NCI-H2227 (cell line): Measurements from ENCODE around the gene TICAM1.

Experiments used
- DNase-seq: peaks from one replicate; lab custom pipeline; 2025; ENCODE audit not compliant: unreplicated experiment; lab: John Stamatoyannopoulos, UW

The TICAM1 gene

DNA sequence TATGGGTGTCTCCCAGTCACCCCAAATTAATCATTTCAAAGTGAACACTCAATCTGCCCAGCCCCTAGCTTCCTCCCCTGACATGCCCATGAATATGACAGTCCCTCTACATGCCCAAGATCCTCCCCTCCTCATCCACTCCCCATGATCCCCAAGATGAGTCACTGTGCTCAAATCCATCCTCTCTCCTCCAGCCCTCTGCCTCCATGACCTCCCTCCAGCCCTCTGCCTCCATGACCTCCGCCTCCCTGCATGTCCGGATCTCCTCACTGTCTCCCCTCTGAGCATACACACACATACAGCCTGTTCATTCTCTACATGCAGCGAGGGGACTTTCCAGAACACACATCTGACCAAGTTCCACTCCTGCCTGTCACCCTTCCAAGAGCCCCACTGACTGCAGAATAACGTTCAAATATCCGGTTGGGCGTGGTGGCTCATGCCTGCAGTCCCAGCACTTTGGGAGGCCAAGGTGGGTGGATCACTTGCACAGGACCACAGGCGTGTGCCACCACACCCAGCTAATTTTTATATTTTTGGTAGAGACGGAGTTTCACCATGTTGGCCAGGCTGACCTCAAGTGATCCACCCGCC, 58.4 kb downstream of the TICAM1 start:
- no peak for DNase-seq

DNA sequence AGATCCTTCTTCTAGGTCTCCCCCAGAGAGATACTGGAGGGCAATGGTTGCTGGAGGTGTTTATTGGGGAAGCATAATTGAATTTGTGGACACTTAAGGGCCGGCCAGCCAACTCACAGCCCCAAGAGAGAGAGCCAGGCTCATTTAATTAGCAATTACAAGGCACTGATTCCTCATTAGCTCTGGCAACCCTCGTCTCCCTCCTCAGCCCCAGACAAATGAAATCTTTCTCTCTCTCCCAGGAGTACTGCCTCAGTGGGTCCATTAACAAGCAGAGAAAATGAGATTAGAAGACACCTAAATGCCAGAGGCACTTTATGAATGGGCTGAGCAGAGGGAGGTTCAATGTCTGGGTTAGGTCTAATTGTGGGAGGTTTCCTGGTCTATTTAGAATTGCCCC, 58.9 kb downstream of the TICAM1 start:
- no peak for DNase-seq

DNA sequence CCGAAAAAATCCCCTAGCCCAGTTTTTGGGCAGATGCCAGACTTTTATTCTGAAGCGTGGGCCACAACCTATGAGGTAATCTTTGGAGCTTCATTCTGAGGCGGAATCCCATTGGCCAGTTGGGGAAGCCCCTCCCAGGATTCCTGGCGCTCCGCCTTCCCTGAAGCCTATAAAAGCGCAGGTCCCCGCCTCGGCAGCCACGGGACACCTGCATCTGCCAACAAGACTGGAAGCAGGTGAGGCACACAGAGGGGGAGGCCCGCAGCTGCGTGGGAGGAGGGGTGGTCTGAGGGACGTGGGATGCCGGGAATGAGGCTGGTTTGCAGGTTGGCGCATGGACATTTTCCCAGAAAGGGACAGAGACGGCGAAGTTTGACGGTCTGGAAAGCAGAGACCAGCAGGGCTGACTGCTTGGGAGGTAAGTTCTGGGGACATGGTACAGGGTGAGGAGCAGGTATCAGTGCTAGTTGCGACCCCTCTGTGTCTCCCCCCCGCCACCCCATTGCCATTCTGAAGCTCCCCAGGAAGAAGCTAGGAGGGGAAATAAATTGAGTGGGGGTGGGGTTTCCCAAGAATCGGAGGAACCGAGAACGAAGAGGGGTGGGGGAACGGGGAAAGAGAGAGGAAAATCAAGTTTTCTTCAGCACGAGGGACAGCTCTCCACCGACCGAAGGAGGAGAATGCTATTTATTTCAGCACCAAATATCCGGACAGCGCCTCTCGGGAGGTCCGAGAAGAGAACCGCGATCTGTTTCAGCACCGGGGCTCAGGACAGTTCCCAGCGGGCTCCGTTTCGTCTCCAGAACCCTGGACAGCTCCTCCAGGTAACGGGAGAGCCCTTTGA, 62.4 kb downstream of the TICAM1 start:
- peak; percentile 93 for DNase-seq
